Transverse colon (tissue), 4 donors: ENCODE data around the gene PDLIM7. TPM values are rescaled to one million over a fixed set of nuclear protein-coding genes. Genes with fewer than 3 reads are reported as not detected.

ENCODE experiments used
- DNase-seq: peaks from one replicate; pipeline ENCODE4 v3.0.0-alpha.2; 2019
- H3K27ac ChIP-seq, 4 donors: fragments of 200-600 bp; sonication (generic); 2 replicates each; pipeline ENCODE4 v1.5.1; 2016 to 2018; ENCODE audit warnings: inconsistent platforms in 4 of 4
- H3K27me3 ChIP-seq: fragments of 200-600 bp; sonication (generic); 2 replicates; pipeline ENCODE4 v1.5.1; 2017; ENCODE audit warnings: inconsistent platforms
- H3K36me3 ChIP-seq, 4 donors: fragments of 200-600 bp; sonication (generic); 2 replicates each; pipeline ENCODE4 v1.5.1; 2017 to 2019; ENCODE audit warnings: inconsistent platforms in 4 of 4
- H3K4me1 ChIP-seq, 4 donors: fragments of 200-600 bp; sonication (generic); 2 replicates each; pipeline ENCODE4 v1.5.1; 2017 to 2020; ENCODE audit warnings: inconsistent platforms in 4 of 4
- H3K4me3 ChIP-seq, 4 donors: fragments of 200-600 bp; sonication (generic); 1 replicate in 1 of 4; 2 replicates in 3 of 4; pipeline versions ENCODE4 v1.5.1 to v1.6.1; 2017 to 2019; ENCODE audit warnings: inconsistent platforms in 4 of 4
- H3K9me3 ChIP-seq, 2 donors: fragments of 200-600 bp; sonication (generic); 2 replicates each; pipeline ENCODE4 v1.5.1; 2017 to 2019; ENCODE audit warnings: inconsistent platforms in 2 of 2
- EP300 ChIP-seq: sonication (generic); formaldehyde crosslinking; IDR thresholded peaks from one replicate; pipeline ENCODE4 v1.6.1; 2017; ENCODE audit warnings: antibody characterized with exemption, low read depth
- POLR2A ChIP-seq: fragments of 450-650 bp; IDR thresholded peaks from one replicate; pipeline ENCODE4 v1.6.1; 2016; ENCODE audit warnings: antibody characterized with exemption, mild to moderate bottlenecking, moderate library complexity
- POLR2AphosphoS5 ChIP-seq, 3 donors: sonication (generic); formaldehyde crosslinking; IDR thresholded peaks; one replicate each; pipeline ENCODE4 v1.6.1; 2016; ENCODE audit warnings: antibody characterized with exemption in 3 of 3
- WGBS, 2 donors: methylation state at CpG; one replicate each; pipeline ENCODE4 v1.1.5; 2018; ENCODE audit warnings: low coverage in 1 of 2; 5-methylcytosine and 5-hydroxymethylcytosine counted together
- in situ Hi-C, 4 donors: fragments of 200-750 bp; cut with MboI; loops; one replicate each; pipeline versions ENCODE4 v1.15.0 to v1.15.1; 2017; ENCODE audit warnings: low sequenced_read_pairs in 3 of 4, low pct_ligation_motif_present in 1 of 4, low pct_unique_long_range_greater_than_20kb in 1 of 4
- intact Hi-C: fragments of 100-400 bp; cut with DNase I; formaldehyde crosslinking; loops from one replicate; pipeline ENCODE4 v1.15.1; 2023; ENCODE audit warnings: low total_unique reads
- total RNA-seq, 4 donors: library from RNA; depleted of rRNA; stranded (reverse); fragments of >200 nt; gene quantifications; one replicate each; pipeline ENCODE4 v1.1.0, GENCODE V29; 2016
- TF ChIP-seq, protein P1 (sequence below), 5 experiments: fragments of 200-600 bp in 3 of 5; fragments of 450-650 bp in 2 of 5; sonication (generic) in 3 of 5; IDR thresholded peaks; 1 replicate in 2 of 5; 2 replicates in 3 of 5; pipeline ENCODE4 v1.5.1; 2016 to 2017; ENCODE audit warnings: antibody characterized with exemption in 5 of 5, inconsistent platforms in 3 of 5, mild to moderate bottlenecking in 2 of 5, moderate library complexity in 1 of 5

Gene PDLIM7
- total RNA-seq, 4 donors from 2014 or later = 52.6 to 256 (median 78.6) TPM

DNA sequence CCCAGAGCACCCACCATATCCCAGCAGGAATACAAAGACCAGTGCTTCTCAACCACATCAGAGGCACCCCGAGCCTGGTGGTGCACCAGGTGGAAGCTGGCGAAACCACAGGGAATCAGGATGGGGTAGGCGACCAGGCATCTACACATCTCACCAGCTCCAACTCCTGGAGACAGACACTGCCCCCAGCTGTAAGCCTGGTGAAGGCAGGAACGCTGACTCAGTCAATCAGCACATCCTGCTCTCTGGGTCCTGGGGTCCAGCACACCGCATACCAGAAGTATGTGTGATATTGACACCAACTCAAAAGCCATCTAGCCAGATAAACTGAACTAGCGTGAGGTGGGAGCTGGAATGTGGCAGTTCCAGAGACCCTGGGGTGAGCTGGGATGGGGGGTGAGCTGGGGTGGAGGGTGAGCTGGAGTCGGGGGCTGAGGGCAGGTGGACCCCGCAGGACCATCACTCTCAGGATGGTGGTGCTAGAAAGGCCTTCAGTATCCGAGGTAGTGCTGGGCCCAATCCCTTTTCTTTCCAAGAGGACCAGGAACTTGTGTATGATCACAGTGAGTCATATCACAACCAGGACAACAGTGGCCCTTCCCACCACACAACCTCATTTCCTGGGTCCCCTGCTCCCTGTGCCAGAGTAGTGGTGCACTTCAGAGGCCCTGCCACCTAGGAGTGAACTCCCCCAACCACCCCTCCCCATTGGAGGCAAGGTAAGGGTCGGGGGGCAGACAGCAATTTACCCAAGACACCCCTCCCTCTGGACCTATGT lies 26.5 kb downstream of the PDLIM7 start:
- Histone ChIP-seq H3K4me1 (peaks cover 11 to 30% (median 16%) of the 10 kb centered on the region in 4 donors), H3K27ac (peak overlapping the region in 1 of 4 donors; percentile 91), H3K4me3 (no peak overlapping the region), H3K9me3 (no peaks in the 10 kb centered on the region), H3K36me3 (no peaks in the 10 kb centered on the region), H3K27me3 (peaks cover 14% of the 10 kb centered on the region)
- in situ Hi-C loops (loop anchor here in 1 of 4 donors (25.0 kb wide), 1 partner anchor 159 kb away; the partner anchor contains the start of genes MXD3, PRELID1 and RAB24), intact Hi-C loops (no loop called here)
- TF ChIP-seq, protein P1, sequence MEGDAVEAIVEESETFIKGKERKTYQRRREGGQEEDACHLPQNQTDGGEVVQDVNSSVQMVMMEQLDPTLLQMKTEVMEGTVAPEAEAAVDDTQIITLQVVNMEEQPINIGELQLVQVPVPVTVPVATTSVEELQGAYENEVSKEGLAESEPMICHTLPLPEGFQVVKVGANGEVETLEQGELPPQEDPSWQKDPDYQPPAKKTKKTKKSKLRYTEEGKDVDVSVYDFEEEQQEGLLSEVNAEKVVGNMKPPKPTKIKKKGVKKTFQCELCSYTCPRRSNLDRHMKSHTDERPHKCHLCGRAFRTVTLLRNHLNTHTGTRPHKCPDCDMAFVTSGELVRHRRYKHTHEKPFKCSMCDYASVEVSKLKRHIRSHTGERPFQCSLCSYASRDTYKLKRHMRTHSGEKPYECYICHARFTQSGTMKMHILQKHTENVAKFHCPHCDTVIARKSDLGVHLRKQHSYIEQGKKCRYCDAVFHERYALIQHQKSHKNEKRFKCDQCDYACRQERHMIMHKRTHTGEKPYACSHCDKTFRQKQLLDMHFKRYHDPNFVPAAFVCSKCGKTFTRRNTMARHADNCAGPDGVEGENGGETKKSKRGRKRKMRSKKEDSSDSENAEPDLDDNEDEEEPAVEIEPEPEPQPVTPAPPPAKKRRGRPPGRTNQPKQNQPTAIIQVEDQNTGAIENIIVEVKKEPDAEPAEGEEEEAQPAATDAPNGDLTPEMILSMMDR (IDR thresholded peaks at IDR 0.05) = no peak
- no peak for TF ChIP-seq POLR2AphosphoS5 (IDR thresholded peaks at IDR 0.05)
- no peak for DNase-seq
- 78% methylated on average over 10 of the region's 10 CpGs; no CpG with 5 or more reads in 1 of the 2 donors for WGBS, 2 donors

DNA sequence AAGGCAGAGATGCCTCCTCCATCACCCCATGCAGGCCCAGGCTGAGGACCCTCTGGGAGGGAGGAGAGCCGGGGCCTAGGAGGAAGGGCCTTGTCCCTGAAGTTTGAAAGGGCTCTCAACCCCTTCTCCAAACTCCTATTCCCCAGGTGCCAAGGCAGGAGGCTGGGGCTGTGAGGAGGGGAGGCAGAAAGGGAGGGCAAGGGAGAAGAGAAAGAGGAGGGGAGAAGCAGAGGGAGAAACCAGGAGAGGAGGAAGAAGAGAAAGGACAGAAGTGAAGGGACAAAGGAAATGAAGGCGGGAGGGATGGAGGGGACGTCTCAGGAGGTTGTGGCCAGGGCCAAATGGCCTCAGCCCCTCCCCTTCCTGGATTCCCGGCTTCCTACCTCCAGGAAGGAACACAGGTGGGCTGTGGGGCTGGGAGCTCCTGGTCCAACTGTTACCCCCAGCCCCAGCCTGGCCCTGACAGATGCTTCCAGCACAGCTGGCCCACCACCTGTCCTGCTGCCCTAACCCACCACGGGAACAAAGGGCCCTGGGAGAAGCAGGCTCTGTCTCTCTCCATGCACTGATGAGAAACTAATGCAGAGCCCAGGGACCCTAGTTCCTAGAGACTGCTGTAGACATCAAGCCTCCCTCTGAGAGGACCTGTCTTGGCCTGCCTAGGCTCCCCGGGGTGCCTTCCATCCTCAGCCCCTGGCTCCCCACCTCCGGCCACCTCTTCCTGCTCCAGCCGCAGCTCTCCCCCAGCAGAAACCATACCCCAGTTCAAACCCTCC lies 27.5 kb downstream of the PDLIM7 start:
- TF ChIP-seq POLR2AphosphoS5 (IDR thresholded peaks at IDR 0.05) = no peak
- TF ChIP-seq, protein P1 (IDR thresholded peaks at IDR 0.05) = no peak
- TF ChIP-seq EP300 = no peak
- no peak for DNase-seq
- in situ Hi-C loops = loop anchor here in 1 of 4 donors (25.0 kb wide), 1 partner anchor 158 kb away; the partner anchor contains the start of genes MXD3, PRELID1 and RAB24
- Histone ChIP-seq H3K4me3 (no peak overlapping the region), H3K4me1 (peaks cover 11 to 24% (median 16%) of the 10 kb centered on the region in 4 donors), H3K27ac (peak overlapping the region in 1 of 4 donors; percentile 37), H3K36me3 (no peaks in the 10 kb centered on the region), H3K9me3 (no peaks in the 10 kb centered on the region), H3K27me3 (peaks cover 14% of the 10 kb centered on the region)
- intact Hi-C loops = no loop called here
- 47 to 73% methylated on average over 4 to 8 of the region's 8 CpGs for WGBS, 2 donors

DNA sequence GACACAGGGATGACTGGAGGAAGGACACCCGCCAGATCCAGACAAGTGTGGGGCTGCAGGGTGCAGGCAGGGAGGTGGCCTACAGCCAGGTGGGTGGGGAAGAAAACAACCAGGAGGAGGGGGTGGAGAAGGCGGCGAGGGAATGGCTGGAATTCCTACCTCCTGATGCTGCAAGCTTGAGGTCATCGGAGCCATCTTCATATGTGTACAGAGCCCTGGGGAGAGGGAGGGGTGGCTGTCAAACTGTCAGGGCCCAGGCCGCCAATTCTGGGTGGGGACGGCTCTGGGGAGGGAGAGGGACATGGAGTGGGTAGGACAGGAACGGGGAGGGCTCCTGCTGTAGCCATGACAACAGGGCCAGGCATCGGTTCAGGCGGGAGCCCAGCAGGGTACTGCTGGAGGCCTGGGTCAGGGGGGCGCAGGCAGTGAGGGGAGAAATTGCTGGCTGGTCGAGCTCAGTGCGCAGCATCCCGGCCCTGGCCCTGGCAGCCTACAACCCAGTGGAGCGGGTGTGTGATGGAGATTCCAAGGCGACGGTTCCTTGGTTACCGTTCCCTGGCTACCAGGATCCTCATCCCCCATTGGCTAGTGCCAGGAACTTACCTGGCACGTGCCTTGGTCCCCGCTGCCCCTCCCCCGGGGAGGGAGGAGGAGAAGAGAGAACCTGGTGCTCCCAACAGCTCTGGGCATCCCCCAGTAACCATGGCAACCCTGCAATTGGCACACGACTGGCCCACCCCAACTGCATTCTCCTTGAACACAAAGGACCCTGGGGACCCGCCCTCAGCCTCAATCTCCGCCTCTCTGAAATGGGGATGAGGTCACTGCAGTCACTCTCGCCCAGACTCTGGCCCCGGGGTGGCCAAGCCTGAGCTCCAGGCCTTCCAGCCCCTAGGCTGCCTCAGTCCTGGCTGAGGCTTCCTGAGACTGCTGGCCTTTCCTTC lies 28.4 kb downstream of the PDLIM7 start:
- peaks cover 11 to 23% (median 16%) of the 10 kb centered on the region in 4 donors for H3K4me1 ChIP-seq
- 66% methylated on average over 24 of the region's 25 CpGs; no CpG with 5 or more reads in 1 of the 2 donors for WGBS, 2 donors

More for the DNA sequence above, 28.4 kb downstream of the PDLIM7 start:
- Histone ChIP-seq H3K9me3 (no peaks in the 10 kb centered on the region), H3K27ac (peak overlapping the region in 1 of 4 donors; percentile 37), H3K4me3 (no peak overlapping the region), H3K27me3 (peaks cover 11% of the 10 kb centered on the region), H3K36me3 (no peaks in the 10 kb centered on the region)
- in situ Hi-C loops = loop anchor here in 1 of 4 donors (25.0 kb wide), 1 partner anchor 157 kb away; the partner anchor contains the start of genes MXD3, PRELID1 and RAB24
- TF ChIP-seq EP300 = no peak
- TF ChIP-seq POLR2A = no peak
- no peak for TF ChIP-seq POLR2AphosphoS5 (IDR thresholded peaks at IDR 0.05)
- TF ChIP-seq, protein P1 (IDR thresholded peaks at IDR 0.05) = no peak
- DNase-seq = no peak
- intact Hi-C loops = no loop called here
